ENCODE data around the gene STRA8.
"Not testable (repeated sequence)": the region's sequence is repeated elsewhere in the genome, so short reads cannot be mapped to it uniquely, and the experiment has no call there.

STRA8 gene

DNA sequence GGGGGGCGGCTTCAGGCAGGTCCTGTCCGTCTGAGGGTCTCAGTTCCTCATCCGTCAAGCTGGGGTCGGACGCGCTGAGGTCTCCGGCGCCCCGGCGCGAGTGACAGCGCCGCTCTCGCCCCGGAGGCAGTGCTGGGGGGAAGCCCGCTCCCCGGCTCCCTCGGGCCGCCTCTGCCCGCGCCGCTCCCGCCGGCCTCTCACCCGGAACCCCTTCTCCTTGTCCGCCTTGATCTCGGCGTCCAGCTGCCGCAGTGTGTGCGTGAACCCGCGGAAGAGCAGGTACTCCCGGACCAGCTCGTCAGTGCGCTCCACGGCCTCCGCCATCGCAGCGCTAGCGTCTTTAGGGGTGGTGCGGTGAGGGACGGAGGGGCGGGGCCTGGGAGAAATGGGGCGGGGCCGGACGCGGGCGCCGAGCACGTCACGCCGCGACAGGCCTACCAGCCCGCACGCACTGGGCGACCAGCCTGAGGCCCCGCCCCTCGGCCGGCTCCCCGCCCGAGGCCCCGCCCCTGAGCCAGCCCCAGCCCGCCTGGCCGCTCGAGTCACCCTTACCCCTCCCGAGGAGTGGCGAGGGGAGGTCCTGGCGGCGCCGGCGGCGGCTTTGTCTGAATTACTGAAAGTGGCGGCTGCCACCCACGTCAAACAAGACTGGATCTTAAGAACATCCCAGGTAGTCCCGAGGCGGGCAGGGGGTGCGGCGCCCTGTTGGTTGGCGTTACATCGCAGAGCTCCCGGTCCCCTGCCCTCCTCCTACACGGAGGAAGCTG, 22.3 kb upstream of the STRA8 start, which contains the start of gene WDR91:
Gene WDR91 (minus strand): TSS at position 348 of the 767 bp plus-strand sequence. CDS start 24 bp downstream, at position 324.
- DNase-seq (ENCODE audit: low read depth) = peak; percentile 96
- H3K4me3 ChIP-seq (ENCODE audit: low read depth, low read length) = peak within 1 kb of the TSS; percentile 85
- TF ChIP-seq, protein P1, sequence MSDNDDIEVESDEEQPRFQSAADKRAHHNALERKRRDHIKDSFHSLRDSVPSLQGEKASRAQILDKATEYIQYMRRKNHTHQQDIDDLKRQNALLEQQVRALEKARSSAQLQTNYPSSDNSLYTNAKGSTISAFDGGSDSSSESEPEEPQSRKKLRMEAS (IDR thresholded peaks at IDR 0.05; ENCODE audit: low read depth, low read length) = peak; percentile 23; the same call in 1 of the 2 replicates
- TF ChIP-seq MYC (IDR thresholded peaks at IDR 0.05; ENCODE audit: low read depth, low read length) = no peak
- TF ChIP-seq POLR2A (IDR thresholded peaks at IDR 0.05; ENCODE audit: extremely low read depth, insufficient read length) = peak; percentile 77
- TF ChIP-seq, protein P2, sequence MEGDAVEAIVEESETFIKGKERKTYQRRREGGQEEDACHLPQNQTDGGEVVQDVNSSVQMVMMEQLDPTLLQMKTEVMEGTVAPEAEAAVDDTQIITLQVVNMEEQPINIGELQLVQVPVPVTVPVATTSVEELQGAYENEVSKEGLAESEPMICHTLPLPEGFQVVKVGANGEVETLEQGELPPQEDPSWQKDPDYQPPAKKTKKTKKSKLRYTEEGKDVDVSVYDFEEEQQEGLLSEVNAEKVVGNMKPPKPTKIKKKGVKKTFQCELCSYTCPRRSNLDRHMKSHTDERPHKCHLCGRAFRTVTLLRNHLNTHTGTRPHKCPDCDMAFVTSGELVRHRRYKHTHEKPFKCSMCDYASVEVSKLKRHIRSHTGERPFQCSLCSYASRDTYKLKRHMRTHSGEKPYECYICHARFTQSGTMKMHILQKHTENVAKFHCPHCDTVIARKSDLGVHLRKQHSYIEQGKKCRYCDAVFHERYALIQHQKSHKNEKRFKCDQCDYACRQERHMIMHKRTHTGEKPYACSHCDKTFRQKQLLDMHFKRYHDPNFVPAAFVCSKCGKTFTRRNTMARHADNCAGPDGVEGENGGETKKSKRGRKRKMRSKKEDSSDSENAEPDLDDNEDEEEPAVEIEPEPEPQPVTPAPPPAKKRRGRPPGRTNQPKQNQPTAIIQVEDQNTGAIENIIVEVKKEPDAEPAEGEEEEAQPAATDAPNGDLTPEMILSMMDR (IDR thresholded peaks at IDR 0.05; ENCODE audit: low read depth, low read length) = no peak

DNA sequence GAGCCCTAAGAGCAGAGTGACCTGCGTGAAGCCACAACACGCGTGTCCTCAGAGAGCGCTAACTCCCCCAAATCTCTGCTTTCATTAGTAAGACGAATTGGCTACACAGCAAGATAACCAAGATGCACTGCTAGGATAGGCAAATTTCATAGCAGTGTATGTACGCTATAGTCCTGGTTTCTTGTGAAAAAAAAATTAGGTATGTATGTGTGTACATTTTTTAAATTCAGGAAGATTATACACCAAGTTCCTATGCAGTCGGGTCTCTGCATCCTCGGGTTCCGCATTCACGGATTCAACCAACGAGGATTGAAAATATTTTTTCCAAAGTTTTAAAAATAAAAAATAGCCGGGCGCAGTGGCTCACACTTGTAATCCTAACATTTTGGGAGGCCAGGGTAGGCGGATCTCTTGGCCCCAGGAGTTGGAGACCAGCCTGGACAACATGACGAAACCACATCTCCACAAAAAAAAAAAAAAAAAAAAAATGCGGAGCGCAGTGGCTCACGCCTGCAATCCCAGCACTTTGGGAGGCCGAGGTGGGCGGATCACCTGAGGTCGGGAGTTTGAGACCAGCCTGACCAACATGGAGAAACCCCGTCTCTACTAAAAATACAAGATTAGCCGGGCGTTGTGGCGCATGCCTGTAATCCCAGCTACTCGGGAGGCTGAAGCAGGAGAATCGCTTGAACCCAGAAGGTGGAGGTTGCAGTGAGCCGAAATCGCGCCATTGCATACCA, 21.5 kb upstream of the STRA8 start:
- peak overlapping the region; percentile 76 for H3K4me3 ChIP-seq (ENCODE audit: low read depth, low read length)
- DNase-seq (ENCODE audit: low read depth) = not testable (repeated sequence)

DNA sequence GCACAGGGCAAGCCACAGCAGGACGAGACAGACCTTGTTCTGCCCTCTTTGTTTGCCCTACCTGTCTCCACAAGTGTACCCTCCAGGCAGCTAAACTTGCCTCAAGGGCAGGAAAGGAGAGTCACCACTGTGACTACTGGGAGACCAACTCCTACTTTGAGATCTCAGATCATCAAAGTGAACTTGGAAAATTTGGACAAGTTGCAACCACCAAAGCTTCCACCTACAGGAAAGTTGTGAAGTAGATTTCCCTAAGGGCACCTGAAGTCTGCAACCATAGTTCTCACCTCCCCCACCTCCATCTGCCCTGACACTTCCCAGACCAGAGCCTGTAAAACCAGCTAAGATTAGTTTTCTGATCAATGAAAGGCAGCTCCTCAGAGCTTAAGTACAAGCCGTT, 19.8 kb upstream of the STRA8 start:
- TF ChIP-seq, protein P2 (IDR thresholded peaks at IDR 0.05; ENCODE audit: low read depth, low read length) = no peak
- TF ChIP-seq MYC (IDR thresholded peaks at IDR 0.05; ENCODE audit: low read depth, low read length) = no peak
- TF ChIP-seq, protein P1 (IDR thresholded peaks at IDR 0.05; ENCODE audit: low read depth, low read length) = no peak
- TF ChIP-seq POLR2A (IDR thresholded peaks at IDR 0.05; ENCODE audit: extremely low read depth, insufficient read length) = no peak
- H3K4me3 ChIP-seq (ENCODE audit: low read depth, low read length) = no peak overlapping the region
- no peak for DNase-seq (ENCODE audit: low read depth)

DNA sequence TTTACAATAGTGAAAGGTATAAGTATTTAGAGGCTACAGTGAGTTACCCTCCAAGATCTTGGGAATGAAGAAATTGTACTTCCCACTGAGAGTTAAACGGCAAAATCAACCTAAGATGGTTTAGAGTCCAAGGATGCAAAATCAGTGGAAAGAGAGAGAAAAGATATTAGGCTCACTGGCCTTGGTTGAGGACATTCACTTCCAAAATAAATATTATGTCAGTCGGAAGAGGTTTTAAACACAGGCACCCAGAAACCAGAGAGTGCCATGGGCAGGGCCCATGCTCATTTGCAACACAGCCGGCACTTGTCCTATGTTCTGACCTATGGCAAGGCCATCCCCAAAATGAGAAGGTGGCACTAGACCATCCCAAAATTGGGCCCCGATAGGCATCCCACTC, 18.5 kb upstream of the STRA8 start:
- no peak for DNase-seq (ENCODE audit: low read depth)
- no peak overlapping the region for H3K4me3 ChIP-seq (ENCODE audit: low read depth, low read length)
- no peak for TF ChIP-seq MYC (IDR thresholded peaks at IDR 0.05; ENCODE audit: low read depth, low read length)
- TF ChIP-seq, protein P1 (IDR thresholded peaks at IDR 0.05; ENCODE audit: low read depth, low read length) = no peak
- TF ChIP-seq POLR2A (IDR thresholded peaks at IDR 0.05; ENCODE audit: extremely low read depth, insufficient read length) = no peak
- TF ChIP-seq, protein P2 (IDR thresholded peaks at IDR 0.05; ENCODE audit: low read depth, low read length) = no peak

DNA sequence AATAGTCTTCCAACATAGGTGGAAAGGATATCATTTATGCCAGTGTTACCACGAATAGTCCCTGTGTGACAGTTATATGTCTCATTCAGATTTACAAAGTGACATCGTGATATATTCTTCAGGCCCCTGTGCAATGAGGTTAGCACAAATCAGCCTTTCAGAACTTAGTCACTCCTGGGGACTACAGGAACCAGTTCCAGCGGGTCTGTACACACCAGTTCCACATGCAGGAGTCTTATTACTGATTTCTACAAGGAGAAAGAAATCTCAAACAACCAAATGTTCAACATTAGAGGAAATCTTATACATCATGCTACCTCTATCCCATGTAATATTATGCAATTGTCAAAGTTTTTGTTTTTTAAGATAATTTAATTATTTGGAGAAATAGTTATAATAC, 17.9 kb upstream of the STRA8 start:
- no peak overlapping the region for H3K4me3 ChIP-seq (ENCODE audit: low read depth, low read length)
- DNase-seq (ENCODE audit: low read depth) = no peak
- TF ChIP-seq, protein P1 (IDR thresholded peaks at IDR 0.05; ENCODE audit: low read depth, low read length) = no peak
- TF ChIP-seq POLR2A (IDR thresholded peaks at IDR 0.05; ENCODE audit: extremely low read depth, insufficient read length) (no peak), MYC (IDR thresholded peaks at IDR 0.05; ENCODE audit: low read depth, low read length) (no peak)
- TF ChIP-seq, protein P2 (IDR thresholded peaks at IDR 0.05; ENCODE audit: low read depth, low read length) = no peak
